ENCODE data around the gene CSTF3. TPM values are rescaled to one million over a fixed set of nuclear protein-coding genes. Genes with fewer than 3 reads are reported as not detected.

The CSTF3 gene
- total and polyA plus RNA-seq, 2 experiments from 2014 or later: 25.8 to 75.5 TPM

GRCh38 chr11:33035011-33035410, 126.3 kb downstream of the CSTF3 start:
- Histone ChIP-seq H3K4me1 (ENCODE audit: low read depth) (no peaks in the 10 kb centered on the region), H3K9me3 (ENCODE audit: low read depth) (no peaks in the 10 kb centered on the region), H3K4me3 (no peak overlapping the region), H3K36me3 (no peaks in the 10 kb centered on the region), H3K27me3 (no peaks in the 10 kb centered on the region), H3K27ac (no peak overlapping the region)
- TF ChIP-seq CTCF (IDR thresholded peaks at IDR 0.05; ENCODE audit: low read depth, low read length): no peak
- no peak for DNase-seq (ENCODE audit: low read depth in 1 of 2, low spot score in 1 of 2)

Other genes starting within 250 kb of the CSTF3 start
- 2.6 and 3.8 TPM in 2 replicates for gene DEPDC7, start 145.6 kb downstream of the CSTF3 start, total RNA-seq
- 1.6 and 2.8 TPM in 2 replicates for gene DEPDC7, start 145.6 kb downstream of the CSTF3 start, polyA plus RNA-seq
- gene TCP11L1, start 121.9 kb downstream of the CSTF3 start, total RNA-seq: 14.7 and 29.5 TPM in 2 replicates
- 7.4 and 7.7 TPM in 2 replicates for gene TCP11L1, start 121.9 kb downstream of the CSTF3 start, polyA plus RNA-seq
- 134 and 179 TPM in 2 replicates for gene HIPK3, start 95.9 kb upstream of the CSTF3 start, total RNA-seq
- gene HIPK3, start 95.9 kb upstream of the CSTF3 start, polyA plus RNA-seq: 56.6 and 106 TPM in 2 replicates
- 4.4 and 5.5 TPM in 2 replicates for gene KIAA1549L, start 214.6 kb upstream of the CSTF3 start, total RNA-seq
- 0.60 and 1.9 TPM in 2 replicates for gene KIAA1549L, start 214.6 kb upstream of the CSTF3 start, polyA plus RNA-seq